Measurements from ENCODE around the gene FAT1. TPM values are rescaled to one million over a fixed set of nuclear protein-coding genes. Genes with fewer than 3 reads are reported as not detected.

FAT1 gene
- total and polyA plus RNA-seq, 2 donors (not counting 3 experiments of a cell fraction or from before 2014, with no cell fraction given), result 9.2 to 9.8 TPM

DNA sequence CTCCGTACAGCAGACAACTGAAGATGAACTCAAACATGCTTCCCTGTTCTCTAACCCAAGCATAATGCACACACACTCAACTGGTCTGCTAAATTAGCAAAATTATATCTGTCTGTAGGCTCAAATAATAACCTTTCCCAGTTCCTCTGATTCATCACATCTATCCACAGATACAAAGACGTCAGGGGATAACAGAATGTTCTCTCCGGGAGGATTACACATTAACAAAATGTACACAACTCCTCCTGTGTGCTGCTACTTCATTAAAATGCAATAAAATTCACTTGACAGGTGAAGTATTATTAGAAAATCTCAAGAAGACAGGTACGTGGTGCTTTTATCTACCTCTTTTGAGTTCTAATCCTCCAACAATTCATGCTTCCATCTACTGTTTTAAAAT lies 57.4 kb downstream of the FAT1 start:
- dilution Hi-C loops (cut with MboI; ENCODE audit: extremely low pct_ligation_motif_present, low sequenced_read_pairs), result no loop called here

More for the DNA sequence above, 57.4 kb downstream of the FAT1 start:
- ChIA-PET CTCF (no interaction called here), POLR2A (no interaction called here)
- no peak for DNase-seq (ENCODE audit: low read depth, low spot score)
- Histone ChIP-seq H2AFZ (ENCODE audit: low read depth, low read length) (no peak overlapping the region), H4K20me1 (replicated peaks; ENCODE audit: control insufficient read depth, extremely low read depth, insufficient read depth, low read length) (no peaks in the 10 kb centered on the region), H3K27ac (ENCODE audit: insufficient read depth, low read depth, low read length) (no peak overlapping the region), H3K36me3 (ENCODE audit: control insufficient read depth in 2 of 2, extremely low read depth in 1 of 2, insufficient read depth in 2 of 2, low read length in 2 of 2) (no peaks in the 10 kb centered on the region), H3K4me2 (ENCODE audit: insufficient read depth, low read length) (no peak overlapping the region), H3K4me1 (ENCODE audit: control insufficient read depth, extremely low read depth, insufficient read depth, low read length) (no peaks in the 10 kb centered on the region), H3K27me3 (ENCODE audit: control insufficient read depth in 2 of 2, insufficient read depth in 2 of 2, low read length in 2 of 2) (no peaks in the 10 kb centered on the region), H3K9me3 (replicated peaks; ENCODE audit: control insufficient read depth, insufficient read depth, low read length) (no peaks in the 10 kb centered on the region), H3K9me1 (replicated peaks; ENCODE audit: control insufficient read depth, extremely low read depth, insufficient read depth, low read length) (no peaks in the 10 kb centered on the region), H3K79me2 (ENCODE audit: control insufficient read depth, insufficient read depth, low read length) (no peaks in the 10 kb centered on the region), H3K4me3 (replicated peaks in 1 of 3; ENCODE audit: insufficient read depth in 1 of 3, low read depth in 1 of 3, low read length in 3 of 3) (no peak overlapping the region), H3K9ac (replicated peaks; ENCODE audit: extremely low read depth, insufficient read depth, low read length) (no peak overlapping the region)
- intact Hi-C loops (cut with micrococcal nuclease), result no loop called here
- BruUV-seq (replicated peaks), result no TSS peak
- FAIRE-seq, result no peak
- TF ChIP-seq GATA2 (IDR thresholded peaks at IDR 0.05; ENCODE audit: insufficient read depth, insufficient read length, low read depth, low read length) (no peak), MYC (IDR thresholded peaks at IDR 0.05; ENCODE audit: low read depth, low read length) (no peak), CTCF (IDR thresholded peaks at IDR 0.05; ENCODE audit: extremely low read depth in 1 of 2, insufficient read depth in 1 of 2, low read depth in 1 of 2, low read length in 2 of 2) (no peak), FOS (IDR thresholded peaks at IDR 0.05; ENCODE audit: borderline replicate concordance, insufficient read depth, low read length) (no peak), POLR2A (IDR thresholded peaks at IDR 0.05; ENCODE audit: low read depth, low read length) (no peak), POLR2AphosphoS5 (IDR thresholded peaks at IDR 0.05; ENCODE audit: insufficient read depth, low read depth, low read length) (no peak), JUN (IDR thresholded peaks at IDR 0.05; ENCODE audit: borderline replicate concordance, insufficient read depth, insufficient read length, low read depth) (no peak), EZH2 (IDR thresholded peaks at IDR 0.05; ENCODE audit: borderline replicate concordance, low read depth, low read length, severe bottlenecking) (no peak)
- TF ChIP-seq, protein P1, sequence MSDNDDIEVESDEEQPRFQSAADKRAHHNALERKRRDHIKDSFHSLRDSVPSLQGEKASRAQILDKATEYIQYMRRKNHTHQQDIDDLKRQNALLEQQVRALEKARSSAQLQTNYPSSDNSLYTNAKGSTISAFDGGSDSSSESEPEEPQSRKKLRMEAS (IDR thresholded peaks at IDR 0.05; ENCODE audit: insufficient read depth, insufficient read length), result no peak
